Activated CD8-positive, alpha-beta T cell treated with anti-CD3 and anti-CD28 coated beads, Interleukin-2, amount 10 ng/mL, durations not matched to agents 7 days and 5 days (primary cell): ENCODE data around the gene NADK. TPM values are rescaled to one million over a fixed set of nuclear protein-coding genes. Genes with fewer than 3 reads are reported as not detected.
"Not testable (repeated sequence)": the region's sequence is repeated elsewhere in the genome, so short reads cannot be mapped to it uniquely, and the experiment has no call there.

ENCODE experiments used
- ATAC-seq: fragments of 150-1000 bp; cut with Tn5 transposase; one replicate; pipeline ENCODE4 v1.10.0; 2021; ENCODE audit warnings: moderate library complexity
- CTCF ChIA-PET: fragments of 350-600 bp; sonication (Branson Sonifier 250); formaldehyde crosslinking; loops from one replicate; lab custom pipeline; 2021; ENCODE audit warnings: antibody characterized with exemption; lab: Charles Lee
- POLR2A ChIA-PET: fragments of 350-600 bp; sonication (Branson Sonifier 250); formaldehyde crosslinking; loops from one replicate; lab custom pipeline; 2021; ENCODE audit warnings: antibody characterized with exemption; lab: Charles Lee
- DNase-seq: peaks from one replicate; pipeline ENCODE4 v3.0.0-alpha.2; 2020
- H3K27ac Mint-ChIP-seq: one replicate; pipeline ENCODE4 v1.8.0; 2021; ENCODE audit warnings: mild to moderate bottlenecking, mixed read lengths
- H3K27me3 Mint-ChIP-seq: one replicate; pipeline ENCODE4 v1.8.0; 2021; ENCODE audit warnings: low read depth, mixed read lengths
- H3K36me3 Mint-ChIP-seq: one replicate; pipeline ENCODE4 v1.8.0; 2021; ENCODE audit warnings: low read depth, mixed read lengths
- H3K4me1 Mint-ChIP-seq: one replicate; pipeline ENCODE4 v1.8.0; 2021; ENCODE audit warnings: low read depth, mixed read lengths
- H3K4me3 Mint-ChIP-seq: one replicate; pipeline ENCODE4 v1.8.0; 2021; ENCODE audit warnings: mild to moderate bottlenecking, mixed read lengths
- H3K9me3 Mint-ChIP-seq: one replicate; pipeline ENCODE4 v1.8.0; 2022; ENCODE audit warnings: mixed read lengths; ENCODE audit not compliant: insufficient read depth
- total RNA-seq, 2 experiments: library from RNA; stranded (reverse); gene quantifications; one replicate each; pipeline ENCODE4 v1.2.3, GENCODE V29; 2021

NADK gene
- total RNA-seq, 2 experiments from 2014 or later: 82.0 to 82.9 TPM

GRCh38 chr1:1707897-1708296 lies 70.4 kb downstream of the NADK start:
- H3K36me3 Mint-ChIP-seq, H3K27ac Mint-ChIP-seq, POLR2A ChIA-PET, H3K4me3 Mint-ChIP-seq, H3K9me3 Mint-ChIP-seq, H3K4me1 Mint-ChIP-seq, H3K27me3 Mint-ChIP-seq, ATAC-seq, DNase-seq, CTCF ChIA-PET: not testable (repeated sequence)

DNA sequence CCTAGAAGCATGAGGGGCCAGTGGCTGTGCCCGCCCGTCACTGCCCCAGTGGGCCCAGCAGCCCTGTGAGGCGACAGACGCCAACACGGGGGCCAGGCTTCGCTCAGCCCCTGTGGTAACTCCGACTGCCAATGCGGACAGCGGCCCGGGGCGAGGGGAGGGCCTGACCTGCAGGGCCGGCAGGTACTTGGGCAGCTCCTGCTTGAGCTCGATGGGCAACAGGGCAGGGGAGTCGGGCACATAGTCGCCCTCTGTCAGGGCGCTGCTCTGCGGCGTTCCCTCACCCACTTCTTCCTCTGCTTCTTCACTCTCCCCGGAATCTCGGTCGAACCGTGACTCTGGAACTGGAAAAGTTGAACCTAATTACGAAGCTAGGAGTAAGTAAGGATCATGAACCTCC lies 71.0 kb downstream of the NADK start:
- H3K27me3 Mint-ChIP-seq, H3K4me1 Mint-ChIP-seq, ATAC-seq, DNase-seq, H3K36me3 Mint-ChIP-seq, H3K9me3 Mint-ChIP-seq, H3K27ac Mint-ChIP-seq, POLR2A ChIA-PET, H3K4me3 Mint-ChIP-seq, CTCF ChIA-PET: not testable (repeated sequence)

GRCh38 chr1:1705623-1706022 lies 72.6 kb downstream of the NADK start:
- CTCF ChIA-PET, H3K36me3 Mint-ChIP-seq, H3K4me3 Mint-ChIP-seq, H3K4me1 Mint-ChIP-seq, POLR2A ChIA-PET, DNase-seq, H3K9me3 Mint-ChIP-seq, ATAC-seq, H3K27me3 Mint-ChIP-seq, H3K27ac Mint-ChIP-seq: not testable (repeated sequence)

DNA sequence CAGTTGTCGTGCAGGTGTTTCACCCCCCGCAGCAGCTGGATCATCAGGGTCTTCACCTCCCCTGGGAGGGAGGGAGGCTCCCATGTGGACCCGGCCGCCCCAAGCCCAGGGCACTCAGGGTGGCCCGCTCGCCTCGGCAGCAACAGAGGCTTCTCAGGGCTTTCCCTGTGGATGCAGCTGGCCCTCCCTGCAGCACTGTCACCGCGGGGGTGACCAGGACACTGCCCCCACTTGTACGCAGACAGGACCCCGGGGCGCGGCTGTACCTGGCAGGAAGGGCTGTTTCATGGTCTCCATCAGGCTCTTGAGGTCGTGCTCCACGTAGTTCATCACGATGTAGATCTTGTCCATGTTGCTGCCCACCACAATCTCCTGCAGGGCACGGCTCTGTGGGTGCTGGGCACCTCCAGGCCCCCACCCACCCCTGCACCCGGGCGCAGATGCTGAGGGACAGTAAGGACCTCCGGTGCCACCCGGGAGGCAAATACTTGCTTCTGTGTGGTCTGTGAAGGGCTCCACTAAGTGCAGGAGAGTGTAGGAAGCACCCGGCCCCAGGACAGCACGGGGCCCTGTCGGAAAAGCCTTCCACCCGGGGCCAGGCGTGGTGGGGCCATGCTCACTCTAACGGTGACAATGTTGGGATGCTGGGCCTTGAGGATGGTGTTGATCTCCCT lies 73.8 kb downstream of the NADK start:
- H3K9me3 Mint-ChIP-seq, H3K4me3 Mint-ChIP-seq, CTCF ChIA-PET, POLR2A ChIA-PET, ATAC-seq, H3K4me1 Mint-ChIP-seq, H3K27ac Mint-ChIP-seq, DNase-seq, H3K27me3 Mint-ChIP-seq, H3K36me3 Mint-ChIP-seq: not testable (repeated sequence)

DNA sequence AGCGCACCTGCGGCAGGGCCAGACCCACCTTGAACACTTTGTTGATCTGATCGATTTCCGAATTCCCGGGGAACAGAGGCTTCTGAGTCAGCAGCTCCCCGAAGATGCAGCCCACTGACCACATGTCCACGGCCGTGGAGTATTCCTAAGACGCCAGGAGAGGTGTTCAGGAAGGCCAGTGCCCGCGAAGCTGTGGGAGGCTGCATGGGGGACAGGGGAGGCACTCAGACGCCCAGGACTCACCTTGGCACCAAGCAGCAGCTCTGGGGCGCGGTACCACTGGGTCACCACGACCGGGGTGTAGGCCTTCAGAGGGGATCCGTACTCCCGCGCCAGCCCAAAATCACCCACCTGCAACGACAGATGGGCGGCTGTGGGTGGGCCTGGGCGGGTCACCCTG lies 74.5 kb downstream of the NADK start:
- H3K4me1 Mint-ChIP-seq: no peaks in the 10 kb centered on the region
- H3K9me3 Mint-ChIP-seq: no peaks in the 10 kb centered on the region
- ChIA-PET CTCF (no interaction called here), POLR2A (no interaction called here)
- H3K36me3 Mint-ChIP-seq: peaks cover 7% of the 10 kb centered on the region
- no peak overlapping the region for H3K27ac Mint-ChIP-seq
- no peak overlapping the region for H3K4me3 Mint-ChIP-seq
- H3K27me3 Mint-ChIP-seq: no peaks in the 10 kb centered on the region
- DNase-seq (no peak), ATAC-seq (no peak)

GRCh38 chr1:1702506-1702905 lies 75.8 kb downstream of the NADK start:
- DNase-seq, H3K9me3 Mint-ChIP-seq, H3K36me3 Mint-ChIP-seq, H3K27ac Mint-ChIP-seq, H3K4me1 Mint-ChIP-seq, CTCF ChIA-PET, ATAC-seq, H3K27me3 Mint-ChIP-seq, POLR2A ChIA-PET, H3K4me3 Mint-ChIP-seq: not testable (repeated sequence)

Other genes with a start within 250 kb of the NADK start
- gene TMEM240, start 237.8 kb downstream of the NADK start, total RNA-seq: 1 to 10 TPM; 1.0 to 1.1 TPM
- gene SSU72, start 203.6 kb downstream of the NADK start, total RNA-seq: 100 to 1,000 TPM; 123 to 129 TPM
- gene FNDC10, start 178.3 kb downstream of the NADK start, total RNA-seq: 1 to 10 TPM; 7.5 to 9.3 TPM
- gene MIB2, start 163.0 kb downstream of the NADK start, total RNA-seq: 10 to 100 TPM; 49.3 to 50.7 TPM
- gene MMP23B, start 146.3 kb downstream of the NADK start, total RNA-seq: 1 to 10 TPM; 1.7 to 2.0 TPM
- gene CDK11B, start 119.5 kb downstream of the NADK start, total RNA-seq: 10 to 100 TPM; 35.4 to 39.5 TPM
- 10 to 100 TPM; 39.6 to 40.7 TPM for gene SLC35E2B, start 85.7 kb downstream of the NADK start, total RNA-seq
- gene CDK11A, start 54.1 kb downstream of the NADK start, total RNA-seq: 10 to 100 TPM; 83.6 to 85.8 TPM
- gene GNB1, start 112.6 kb upstream of the NADK start, total RNA-seq: 100 to 1,000 TPM; 398 TPM
- gene CALML6, start 136.8 kb upstream of the NADK start, total RNA-seq: under 1 TPM; 0.21 to 0.42 TPM
- gene TMEM52, start 140.8 kb upstream of the NADK start, total RNA-seq: under 1 TPM in 1 of 2 experiments, not detected in 1; 0.70 TPM
- not detected for gene CFAP74, start 225.3 kb upstream of the NADK start, total RNA-seq
- gene GABRD, start 240.9 kb upstream of the NADK start, total RNA-seq: not detected